Panc1 (cell line): ENCODE data around the gene HSP90AA1. TPM values are rescaled to one million over a fixed set of nuclear protein-coding genes. Genes with fewer than 3 reads are reported as not detected.

Experiments
- ATAC-seq: fragments of 200-7000 bp; cut with Tn5 transposase; 2 replicates; pipeline ENCODE4 v1.9.1; 2020; ENCODE audit warnings: mild to moderate bottlenecking, moderate library complexity
- BruUV-seq: library from RNA; stranded (reverse); fragments of 400-500 nt; replicated peaks from 2 replicates; lab custom pipeline; 2021; lab: Mats Ljungman, UMichigan
- CTCF ChIA-PET: fragments of 300-600 bp; sonication (Branson Sonifier 250); formaldehyde crosslinking; loops from one replicate; lab custom pipeline; 2022; ENCODE audit warnings: antibody characterized with exemption; lab: Charles Lee
- POLR2A ChIA-PET: fragments of 300-600 bp; sonication (Branson Sonifier 250); formaldehyde crosslinking; loops from one replicate; lab custom pipeline; 2022; ENCODE audit warnings: antibody characterized with exemption; lab: Charles Lee
- DNase-seq: peaks from one replicate; pipeline ENCODE4 v3.0.0-alpha.2; 2010; ENCODE audit warnings: low read depth, low spot score
- H3K27ac ChIP-seq: 2 replicates; pipeline ENCODE4 v1.5.1; 2011; ENCODE audit warnings: mild to moderate bottlenecking, low read length, inconsistent platforms
- H3K27me3 ChIP-seq: fragments of 200-500 bp; sonication (Bioruptor generic); 2 replicates; pipeline ENCODE4 v1.6.0; 2014; ENCODE audit warnings: low read length, inconsistent platforms; ENCODE audit not compliant: control insufficient read depth, insufficient read depth
- H3K36me3 ChIP-seq: fragments of 200-500 bp; sonication (Bioruptor generic); 2 replicates; pipeline ENCODE4 v1.5.1; 2014; ENCODE audit warnings: inconsistent platforms, mild to moderate bottlenecking, low read length, moderate library complexity; ENCODE audit not compliant: control insufficient read depth, insufficient read depth
- H3K4me1 ChIP-seq: 2 replicates; pipeline ENCODE4 v1.5.1; 2011; ENCODE audit warnings: inconsistent platforms, mild to moderate bottlenecking, low read length, moderate library complexity; ENCODE audit not compliant: control insufficient read depth, insufficient read depth
- H3K4me3 ChIP-seq, 2 experiments: 2 replicates each; pipeline ENCODE4 v1.5.1; 2011 to 2012; ENCODE audit warnings: low read depth in 2 of 2, low read length in 2 of 2, mild to moderate bottlenecking in 2 of 2, inconsistent platforms in 1 of 2, moderate library complexity in 1 of 2
- H3K9me3 ChIP-seq: fragments of 200-500 bp; sonication (Bioruptor generic); 2 replicates; pipeline ENCODE4 v1.5.1; 2014; ENCODE audit warnings: low read depth, mild to moderate bottlenecking, inconsistent platforms, low read length, moderate library complexity; ENCODE audit not compliant: control insufficient read depth, insufficient read depth
- CTCF ChIP-seq: fragments of 450-650 bp; IDR thresholded peaks from 2 replicates; pipeline ENCODE4 v1.5.1; 2017; ENCODE audit warnings: mild to moderate bottlenecking
- POLR2AphosphoS5 ChIP-seq: IDR thresholded peaks from 2 replicates; pipeline ENCODE4 v1.6.1; 2012; ENCODE audit warnings: mild to moderate bottlenecking, low read depth, low read length, moderate library complexity
- REST ChIP-seq, 2 experiments: IDR thresholded peaks; 2 replicates each; pipeline ENCODE4 v1.6.1; 2011 to 2012; ENCODE audit warnings: low read depth in 2 of 2, control low read depth in 1 of 2, low read length in 1 of 2, mild to moderate bottlenecking in 1 of 2, moderate library complexity in 1 of 2; ENCODE audit not compliant: insufficient read depth in 1 of 2
- SIN3A ChIP-seq: IDR thresholded peaks from 2 replicates; pipeline ENCODE4 v1.6.1; 2012; ENCODE audit warnings: low read depth, mild to moderate bottlenecking, low read length, moderate library complexity, borderline replicate concordance; ENCODE audit not compliant: insufficient read depth
- TCF7L2 ChIP-seq: IDR thresholded peaks from 2 replicates; pipeline ENCODE4 v1.6.1; 2011; ENCODE audit warnings: mild to moderate bottlenecking, low read depth, low read length, inconsistent platforms
- in situ Hi-C: cut with HindIII; loops from 2 replicates; pipeline ENCODE4 v1.10.0; 2016; ENCODE audit warnings: low sequenced_read_pairs, low pct_unique_long_range_greater_than_20kb
- intact Hi-C: fragments of 100-400 bp; cut with micrococcal nuclease; formaldehyde crosslinking; loops from one replicate; pipeline ENCODE4 v1.10.0; 2022; ENCODE audit not compliant: unreplicated experiment
- total RNA-seq: library from RNA; stranded (reverse); gene quantifications from one replicate; pipeline ENCODE4 v1.2.1, GENCODE V29; 2021; ENCODE audit not compliant: unreplicated experiment

The HSP90AA1 gene
- total RNA-seq, 1 experiment from 2014 or later = 383 TPM

GRCh38 chr14:102044566-102044965, 42.3 kb downstream of the HSP90AA1 start:
- peaks cover 4% of the 10 kb centered on the region for H3K36me3 ChIP-seq
- H3K9me3 ChIP-seq = no peaks in the 10 kb centered on the region
- no peak for ATAC-seq
- H3K27ac ChIP-seq = no peak overlapping the region
- CTCF ChIA-PET = interaction anchor here (0.6 kb wide), 1 partner anchor 19 kb away, joined by 4 read pairs; no protein-coding TSS in a partner anchor
- H3K4me1 ChIP-seq = no peaks in the 10 kb centered on the region
- POLR2A ChIA-PET = no interaction called here
- TF ChIP-seq REST (IDR thresholded peaks at IDR 0.05; ENCODE audit: insufficient read depth in 1 of 2, low read depth in 2 of 2, low read length in 1 of 2) = no peak
- no peak for TF ChIP-seq POLR2AphosphoS5
- TF ChIP-seq CTCF = no peak
- TF ChIP-seq TCF7L2 = no peak
- TF ChIP-seq SIN3A = no peak
- H3K27me3 ChIP-seq = no peaks in the 10 kb centered on the region
- BruUV-seq = no TSS peak
- in situ Hi-C loops (no loop called here), intact Hi-C loops (no loop called here)
- no peak for DNase-seq
- no peak overlapping the region for H3K4me3 ChIP-seq

- ATAC-seq (no peak), DNase-seq (no peak)
- Histone ChIP-seq H3K27me3 (no peaks in the 10 kb centered on the region), H3K9me3 (no peaks in the 10 kb centered on the region), H3K27ac (no peak overlapping the region), H3K4me1 (no peaks in the 10 kb centered on the region), H3K4me3 (no peak overlapping the region), H3K36me3 (peaks cover 5% of the 10 kb centered on the region)
- no peak for TF ChIP-seq TCF7L2
- TF ChIP-seq SIN3A = no peak
- no peak for TF ChIP-seq CTCF
- TF ChIP-seq REST (IDR thresholded peaks at IDR 0.05; ENCODE audit: insufficient read depth in 1 of 2, low read depth in 2 of 2, low read length in 1 of 2) = no peak
- no peak for TF ChIP-seq POLR2AphosphoS5
- intact Hi-C loops (no loop called here), in situ Hi-C loops (no loop called here)
- ChIA-PET CTCF (no interaction called here), POLR2A (interaction anchor here (0.5 kb wide), 1 partner anchor 45 kb away, joined by 5 read pairs; no protein-coding TSS in a partner anchor)
- BruUV-seq = no TSS peak
Observed at GRCh38 chr14:102043251-102044025, 43.4 kb downstream of the HSP90AA1 start.
